Right atrium auricular region (tissue), 2 donors: ENCODE measurements around the gene PIGH. TPM values are rescaled to one million over a fixed set of nuclear protein-coding genes. Genes with fewer than 3 reads are reported as not detected.

ENCODE experiments used
- DNase-seq: peaks from one replicate; pipeline ENCODE4 v3.0.0-alpha.2; 2019; ENCODE audit warnings: low spot score
- H3K27ac ChIP-seq, 2 donors: fragments of 200-600 bp; sonication (generic); 1 replicate in 1 of 2; 2 replicates in 1 of 2; pipeline ENCODE4 v1.5.1; 2016 to 2019
- H3K27me3 ChIP-seq, 2 donors: fragments of 200-600 bp; sonication (generic); one replicate each; pipeline versions ENCODE4 v1.5.1 to v1.6.0; 2017 to 2019
- H3K36me3 ChIP-seq: fragments of 200-600 bp; sonication (generic); one replicate; pipeline ENCODE4 v1.5.1; 2016
- H3K4me1 ChIP-seq, 2 donors: fragments of 200-600 bp; sonication (generic); one replicate each; pipeline versions ENCODE4 v1.5.1 to v1.6.0; 2017 to 2019
- H3K4me3 ChIP-seq, 2 donors: fragments of 200-600 bp; sonication (generic); 1 replicate in 1 of 2; 2 replicates in 1 of 2; pipeline ENCODE4 v1.5.1; 2017 to 2019; ENCODE audit warnings: mild to moderate bottlenecking in 1 of 2, moderate library complexity in 1 of 2
- H3K9me3 ChIP-seq, 2 donors: fragments of 200-600 bp; sonication (generic); one replicate each; pipeline ENCODE4 v1.5.1; 2019
- total RNA-seq, 2 donors: library from RNA; depleted of rRNA; stranded (reverse); fragments of >200 nt; gene quantifications; one replicate each; pipeline ENCODE4 v1.1.0, GENCODE V29; 2016
- TF ChIP-seq, protein P1 (sequence below), 2 donors: fragments of 200-600 bp; sonication (generic); IDR thresholded peaks; one replicate each; pipeline ENCODE4 v1.5.1; 2019; ENCODE audit warnings: antibody characterized with exemption in 2 of 2

PIGH gene
- total RNA-seq, 2 donors from 2014 or later: 13.8 to 15.3 TPM

DNA sequence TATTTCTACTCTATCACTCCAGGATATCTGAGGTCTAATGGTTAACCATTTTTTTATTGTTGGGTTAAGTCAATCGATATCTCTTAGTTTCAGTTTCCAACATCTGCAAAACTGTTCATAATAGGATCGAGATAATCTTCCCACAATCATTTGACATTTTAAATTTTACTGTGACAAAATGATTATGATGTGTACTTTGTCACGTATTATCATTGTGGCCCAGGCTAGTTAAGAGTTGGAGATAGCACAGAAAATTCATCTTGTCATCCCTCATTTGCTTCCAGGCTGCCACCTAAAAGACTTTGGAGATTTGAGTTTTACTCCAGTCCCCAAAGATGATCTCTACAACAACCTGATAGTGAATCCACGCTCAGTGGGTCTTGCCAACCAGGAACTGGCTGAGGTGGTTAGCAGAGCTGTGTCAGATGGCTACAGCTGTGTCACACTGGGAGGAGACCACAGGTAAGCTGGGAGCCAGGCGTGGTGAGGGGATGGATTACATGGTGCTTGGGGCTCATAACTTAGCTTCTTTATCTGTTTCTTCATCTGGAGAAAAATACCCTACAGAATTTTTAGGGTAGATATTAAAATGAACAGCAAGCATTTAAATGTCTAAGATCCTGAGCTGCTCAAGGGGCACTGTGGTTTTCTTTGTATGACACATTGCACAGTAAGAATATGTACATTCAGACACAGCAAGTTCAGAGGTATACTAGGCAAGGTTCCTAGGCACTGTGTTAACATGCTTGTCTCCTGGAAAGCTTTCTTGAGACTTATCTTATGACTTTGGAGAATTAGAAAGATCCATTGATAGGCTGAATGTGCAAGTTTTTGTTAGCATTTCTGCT is 42.1 kb upstream of the PIGH start:
- no peak for DNase-seq
- Histone ChIP-seq H3K27ac (no peak overlapping the region), H3K36me3 (no peaks in the 10 kb centered on the region), H3K27me3 (no peaks in the 10 kb centered on the region), H3K9me3 (no peaks in the 10 kb centered on the region), H3K4me1 (no peaks in the 10 kb centered on the region), H3K4me3 (no peak overlapping the region)
- TF ChIP-seq, protein P1, sequence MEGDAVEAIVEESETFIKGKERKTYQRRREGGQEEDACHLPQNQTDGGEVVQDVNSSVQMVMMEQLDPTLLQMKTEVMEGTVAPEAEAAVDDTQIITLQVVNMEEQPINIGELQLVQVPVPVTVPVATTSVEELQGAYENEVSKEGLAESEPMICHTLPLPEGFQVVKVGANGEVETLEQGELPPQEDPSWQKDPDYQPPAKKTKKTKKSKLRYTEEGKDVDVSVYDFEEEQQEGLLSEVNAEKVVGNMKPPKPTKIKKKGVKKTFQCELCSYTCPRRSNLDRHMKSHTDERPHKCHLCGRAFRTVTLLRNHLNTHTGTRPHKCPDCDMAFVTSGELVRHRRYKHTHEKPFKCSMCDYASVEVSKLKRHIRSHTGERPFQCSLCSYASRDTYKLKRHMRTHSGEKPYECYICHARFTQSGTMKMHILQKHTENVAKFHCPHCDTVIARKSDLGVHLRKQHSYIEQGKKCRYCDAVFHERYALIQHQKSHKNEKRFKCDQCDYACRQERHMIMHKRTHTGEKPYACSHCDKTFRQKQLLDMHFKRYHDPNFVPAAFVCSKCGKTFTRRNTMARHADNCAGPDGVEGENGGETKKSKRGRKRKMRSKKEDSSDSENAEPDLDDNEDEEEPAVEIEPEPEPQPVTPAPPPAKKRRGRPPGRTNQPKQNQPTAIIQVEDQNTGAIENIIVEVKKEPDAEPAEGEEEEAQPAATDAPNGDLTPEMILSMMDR (IDR thresholded peaks at IDR 0.05): no peak

DNA sequence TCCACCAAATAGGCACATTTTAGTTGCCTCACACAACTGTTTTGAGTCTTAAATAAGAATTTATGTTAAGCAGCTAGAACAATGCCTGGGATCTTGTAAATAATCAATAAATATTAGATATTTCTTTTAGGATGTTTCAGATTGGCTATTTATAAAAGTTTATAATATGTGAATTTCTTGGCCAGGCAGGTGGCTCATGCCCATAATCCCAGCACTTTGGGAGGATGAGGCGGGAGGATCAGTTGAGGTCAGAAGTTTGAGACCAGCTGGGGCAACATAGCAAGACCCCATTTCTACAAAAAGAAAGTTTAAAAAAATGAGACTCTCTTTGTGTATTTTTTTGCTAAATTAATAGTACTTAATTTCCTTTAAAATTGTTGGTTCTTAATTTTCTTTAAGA is 41.4 kb upstream of the PIGH start:
- DNase-seq: no peak
- H3K4me3 ChIP-seq: no peak overlapping the region
- no peak overlapping the region for H3K27ac ChIP-seq
- TF ChIP-seq, protein P1 (IDR thresholded peaks at IDR 0.05): no peak
- H3K27me3 ChIP-seq: no peaks in the 10 kb centered on the region
- H3K9me3 ChIP-seq: no peaks in the 10 kb centered on the region
- no peaks in the 10 kb centered on the region for H3K4me1 ChIP-seq
- H3K36me3 ChIP-seq: no peaks in the 10 kb centered on the region

DNA sequence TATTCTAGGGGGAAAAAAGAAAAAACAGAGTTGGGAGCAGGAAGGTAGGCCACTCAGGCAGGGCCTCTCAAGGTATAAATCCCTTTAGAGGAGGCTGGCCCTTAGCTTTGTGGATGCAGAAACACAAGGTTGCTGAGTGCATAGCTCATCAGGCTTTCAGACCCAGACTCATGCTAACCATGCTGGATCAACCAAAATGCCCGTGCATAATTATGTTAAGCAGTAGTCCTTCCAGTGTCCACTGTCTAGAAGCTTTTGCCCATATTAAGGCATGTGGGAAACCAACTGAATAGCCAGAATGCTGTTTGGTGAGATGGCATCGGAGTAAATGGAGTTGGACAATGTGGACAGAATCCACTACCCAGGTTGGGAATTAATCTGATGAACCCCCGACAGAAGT is 38.6 kb upstream of the PIGH start:
- Histone ChIP-seq H3K4me3 (no peak overlapping the region), H3K27ac (no peak overlapping the region), H3K36me3 (no peaks in the 10 kb centered on the region), H3K4me1 (no peaks in the 10 kb centered on the region), H3K27me3 (no peaks in the 10 kb centered on the region), H3K9me3 (no peaks in the 10 kb centered on the region)
- TF ChIP-seq, protein P1 (IDR thresholded peaks at IDR 0.05): no peak
- no peak for DNase-seq

DNA sequence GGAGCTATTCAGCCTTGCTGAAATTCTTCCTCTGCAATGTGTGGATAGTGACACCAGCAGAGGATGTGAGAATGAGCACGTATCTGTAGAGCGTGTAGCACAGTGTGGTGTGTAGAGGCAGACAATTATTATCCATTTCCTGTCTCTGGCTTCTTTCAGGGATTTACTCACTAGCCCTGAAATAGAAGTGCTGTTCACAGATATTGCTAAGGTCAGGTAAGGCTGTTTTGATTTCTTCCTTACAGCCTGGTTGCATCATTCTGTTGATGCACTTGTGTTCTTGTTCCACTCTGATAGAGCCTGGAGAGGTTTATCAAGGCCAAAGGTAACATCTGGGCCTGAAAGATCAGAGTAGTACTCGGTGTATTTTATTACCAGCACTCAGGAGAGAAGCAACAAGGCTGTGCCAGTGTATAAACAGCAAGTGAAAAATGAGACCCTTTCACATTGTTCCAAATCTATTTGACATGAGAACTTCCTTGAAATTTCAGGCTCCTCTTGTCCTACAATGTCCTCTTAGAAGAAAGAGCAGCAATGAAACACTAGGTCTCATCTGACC is 36.4 kb upstream of the PIGH start:
- Histone ChIP-seq H3K27me3 (no peaks in the 10 kb centered on the region), H3K4me3 (no peak overlapping the region), H3K36me3 (no peaks in the 10 kb centered on the region), H3K27ac (no peak overlapping the region), H3K9me3 (no peaks in the 10 kb centered on the region), H3K4me1 (no peaks in the 10 kb centered on the region)
- DNase-seq: no peak
- TF ChIP-seq, protein P1 (IDR thresholded peaks at IDR 0.05): no peak

DNA sequence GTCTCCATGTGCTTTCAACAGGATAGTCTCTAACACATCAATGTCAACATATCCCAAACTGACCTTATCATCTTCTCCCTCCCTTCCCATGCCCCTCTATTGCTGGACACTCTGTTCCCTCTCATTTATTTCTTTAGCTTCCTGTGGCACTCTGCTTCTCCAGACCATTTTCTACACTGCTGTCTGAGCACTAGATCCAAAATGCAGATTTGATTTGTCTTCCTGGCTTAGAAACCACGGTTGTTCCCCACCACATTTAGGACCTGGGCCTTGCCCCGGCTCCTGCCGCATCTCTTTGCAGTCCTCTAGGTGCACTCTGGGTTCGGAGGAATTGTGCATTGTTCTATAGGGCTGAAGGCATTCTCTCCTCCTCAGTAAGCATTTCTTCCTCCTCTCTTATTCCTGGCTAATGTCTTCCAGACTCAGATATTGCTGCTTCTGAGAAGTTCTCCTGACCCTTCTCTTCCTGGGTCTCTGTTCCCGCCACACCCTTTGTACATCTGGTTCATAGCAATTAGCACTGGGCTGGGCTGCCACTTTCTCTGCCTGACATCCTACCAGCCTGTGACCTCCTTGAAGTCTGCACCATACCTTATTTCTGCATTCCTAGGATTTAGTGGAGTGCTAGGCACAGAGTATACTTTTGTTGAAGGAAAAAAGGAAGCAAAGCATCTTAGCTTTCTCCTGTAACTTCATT is 33.5 kb upstream of the PIGH start:
- Histone ChIP-seq H3K4me1 (no peaks in the 10 kb centered on the region), H3K9me3 (no peaks in the 10 kb centered on the region), H3K27me3 (no peaks in the 10 kb centered on the region), H3K27ac (no peak overlapping the region), H3K36me3 (no peaks in the 10 kb centered on the region), H3K4me3 (no peak overlapping the region)
- DNase-seq: no peak
- TF ChIP-seq, protein P1 (IDR thresholded peaks at IDR 0.05): no peak
